ENCODE measurements around the gene CDH8. TPM values are rescaled to one million over a fixed set of nuclear protein-coding genes. Genes with fewer than 3 reads are reported as not detected.

Gene CDH8
- total RNA-seq, 1 experiment from 2014 or later = 5.7 TPM

- H3K9me2 ChIP-seq (replicated peaks; ENCODE audit: low read length) = no peaks in the 10 kb centered on the region
- no peaks in the 10 kb centered on the region for H3K36me3 ChIP-seq (ENCODE audit: low read depth, low read length)
- no peak overlapping the region for H3K4me2 ChIP-seq (ENCODE audit: low read length)
- H3K4me3 ChIP-seq (ENCODE audit: low read length) = no peak overlapping the region
- H2AFZ ChIP-seq (ENCODE audit: low read length) = no peak overlapping the region
- no peaks in the 10 kb centered on the region for H3K9me3 ChIP-seq (ENCODE audit: low read length)
- H3K79me2 ChIP-seq (ENCODE audit: low read length) = no peaks in the 10 kb centered on the region
- ATAC-seq (no peak), DNase-seq (no peak)
- no peak overlapping the region for H3K9ac ChIP-seq (ENCODE audit: low read length)
- ChIA-PET POLR2A (ENCODE audit: unreplicated experiment) (no interaction called here), CTCF (no interaction called here)
- no TSS peak for BruUV-seq (replicated peaks)
- TF ChIP-seq CTCF (conservative IDR thresholded peaks at IDR 0.05; ENCODE audit: low read depth, low read length) (no peak), EZH2phosphoT487 (IDR thresholded peaks at IDR 0.05; ENCODE audit: borderline replicate concordance, low read length) (no peak), EZH2 (IDR thresholded peaks at IDR 0.05; ENCODE audit: low read length, unreplicated experiment) (no peak)
- intact Hi-C loops (cut with micrococcal nuclease) = no loop called here
- peaks cover 6% of the 10 kb centered on the region; the same call in 1 of the 2 replicates for H3K27me3 ChIP-seq (ENCODE audit: low read length)
- H3K27ac ChIP-seq (ENCODE audit: low read length) = no peak overlapping the region
- H3F3A ChIP-seq (ENCODE audit: low read length, unreplicated experiment) = no peaks in the 10 kb centered on the region
- no peaks in the 10 kb centered on the region for H3K4me1 ChIP-seq (ENCODE audit: insufficient read depth, low read length)
- no peaks in the 10 kb centered on the region for H4K20me1 ChIP-seq (ENCODE audit: low read length)
Observed at GRCh38 chr16:62010186-62010585, 26.1 kb downstream of the CDH8 start.

- Histone ChIP-seq H3K27ac (ENCODE audit: low read length) (no peak overlapping the region), H3K4me2 (ENCODE audit: low read length) (no peak overlapping the region), H3K9me2 (replicated peaks; ENCODE audit: low read length) (no peaks in the 10 kb centered on the region), H3K79me2 (ENCODE audit: low read length) (no peaks in the 10 kb centered on the region), H3K27me3 (ENCODE audit: low read length) (peaks cover 8% of the 10 kb centered on the region; the same call in 1 of the 2 replicates), H3K4me3 (ENCODE audit: low read length) (no peak overlapping the region), H2AFZ (ENCODE audit: low read length) (no peak overlapping the region), H3K36me3 (ENCODE audit: low read depth, low read length) (no peaks in the 10 kb centered on the region), H3K9ac (ENCODE audit: low read length) (no peak overlapping the region), H3F3A (ENCODE audit: low read length, unreplicated experiment) (no peaks in the 10 kb centered on the region), H3K4me1 (ENCODE audit: insufficient read depth, low read length) (no peaks in the 10 kb centered on the region), H4K20me1 (ENCODE audit: low read length) (no peaks in the 10 kb centered on the region), H3K9me3 (ENCODE audit: low read length) (no peaks in the 10 kb centered on the region)
- ChIA-PET CTCF (interaction anchor here (0.6 kb wide), 1 partner anchor 615 kb away, joined by 3 read pairs; no protein-coding TSS in a partner anchor), POLR2A (ENCODE audit: unreplicated experiment) (no interaction called here)
- ATAC-seq (no peak), DNase-seq (no peak)
- no TSS peak for BruUV-seq (replicated peaks)
- TF ChIP-seq EZH2phosphoT487 (IDR thresholded peaks at IDR 0.05; ENCODE audit: borderline replicate concordance, low read length) (no peak), CTCF (conservative IDR thresholded peaks at IDR 0.05; ENCODE audit: low read depth, low read length) (no peak), EZH2 (IDR thresholded peaks at IDR 0.05; ENCODE audit: low read length, unreplicated experiment) (no peak)
- intact Hi-C loops (cut with micrococcal nuclease) = no loop called here
Observed at GRCh38 chr16:61998460-61998859, 37.8 kb downstream of the CDH8 start.

- TF ChIP-seq EZH2 (IDR thresholded peaks at IDR 0.05; ENCODE audit: low read length, unreplicated experiment) (no peak), EZH2phosphoT487 (IDR thresholded peaks at IDR 0.05; ENCODE audit: borderline replicate concordance, low read length) (no peak), CTCF (conservative IDR thresholded peaks at IDR 0.05; ENCODE audit: low read depth, low read length) (no peak)
- POLR2A ChIA-PET (ENCODE audit: unreplicated experiment) = no interaction called here
Observed at GRCh38 chr16:61993108-61993507, 43.1 kb downstream of the CDH8 start.

More at GRCh38 chr16:61993108-61993507, 43.1 kb downstream of the CDH8 start:
- no TSS peak for BruUV-seq (replicated peaks)
- intact Hi-C loops (cut with micrococcal nuclease) = no loop called here
- Histone ChIP-seq H3F3A (ENCODE audit: low read length, unreplicated experiment) (no peaks in the 10 kb centered on the region), H4K20me1 (ENCODE audit: low read length) (no peaks in the 10 kb centered on the region), H3K9me2 (replicated peaks; ENCODE audit: low read length) (no peaks in the 10 kb centered on the region), H3K79me2 (ENCODE audit: low read length) (no peaks in the 10 kb centered on the region), H3K4me1 (ENCODE audit: insufficient read depth, low read length) (no peaks in the 10 kb centered on the region), H3K4me3 (ENCODE audit: low read length) (no peak overlapping the region), H3K27ac (ENCODE audit: low read length) (no peak overlapping the region), H3K9ac (ENCODE audit: low read length) (no peak overlapping the region), H2AFZ (ENCODE audit: low read length) (no peak overlapping the region), H3K9me3 (ENCODE audit: low read length) (no peaks in the 10 kb centered on the region), H3K36me3 (ENCODE audit: low read depth, low read length) (no peaks in the 10 kb centered on the region), H3K27me3 (ENCODE audit: low read length) (0 out of 2 replicates have a peak, but pooled peaks cover 5% of the 10 kb centered on the region), H3K4me2 (ENCODE audit: low read length) (no peak overlapping the region)
- DNase-seq (no peak), ATAC-seq (no peak)
- CTCF ChIA-PET = no interaction called here

Data from PC-3 (cell line).